Ectodermal cell (in vitro differentiated cells): ENCODE data around the gene USH1G.
"Not testable (repeated sequence)": the region's sequence is repeated elsewhere in the genome, so short reads cannot be mapped to it uniquely, and the experiment has no call there.

Source experiments
- H3K27ac ChIP-seq: 2 replicates; pipeline ENCODE4 v1.7.0; 2013; ENCODE audit warnings: mild to moderate bottlenecking, low read depth, low read length; ENCODE audit not compliant: insufficient read depth, poor library complexity, severe bottlenecking
- H3K27me3 ChIP-seq: 2 replicates; pipeline ENCODE4 v1.7.0; 2013; ENCODE audit warnings: mild to moderate bottlenecking, low read length; ENCODE audit not compliant: insufficient read depth, control insufficient read depth, poor library complexity, severe bottlenecking
- H3K36me3 ChIP-seq: one replicate; pipeline ENCODE4 v1.7.0; 2013; ENCODE audit warnings: low read length; ENCODE audit not compliant: control insufficient read depth, insufficient read depth
- H3K4me1 ChIP-seq: one replicate; pipeline ENCODE4 v1.7.0; 2013; ENCODE audit warnings: low read length; ENCODE audit not compliant: control insufficient read depth, insufficient read depth
- H3K4me3 ChIP-seq: 2 replicates; pipeline ENCODE4 v1.7.0; 2013; ENCODE audit warnings: low read depth, low read length, control low read depth; ENCODE audit not compliant: insufficient read depth
- H3K9me3 ChIP-seq: 2 replicates; pipeline ENCODE4 v1.7.0; 2013; ENCODE audit warnings: mild to moderate bottlenecking, low read length, moderate library complexity; ENCODE audit not compliant: control insufficient read depth
- WGBS, 2 experiments: methylation state at CpG; one replicate each; pipeline ENCODE4 v1.1.7; 2013; ENCODE audit warnings: missing lambda C conversion rate in 2 of 2; 5-methylcytosine and 5-hydroxymethylcytosine counted together

Gene USH1G

GRCh38 chr17:74874615-74875037, 48.4 kb downstream of the USH1G start:
- no peak overlapping the region for H3K27ac ChIP-seq
- no peak overlapping the region for H3K4me3 ChIP-seq
- no peaks in the 10 kb centered on the region for H3K36me3 ChIP-seq
- no peaks in the 10 kb centered on the region for H3K9me3 ChIP-seq
- 89 to 93% methylated on average over 4 to 5 of the region's 5 CpGs for WGBS, 2 experiments
- H3K27me3 ChIP-seq = peaks cover 6% of the 10 kb centered on the region
- peaks cover 6% of the 10 kb centered on the region for H3K4me1 ChIP-seq

GRCh38 chr17:74873874-74874614, 49.0 kb downstream of the USH1G start:
- Histone ChIP-seq H3K27ac (peak overlapping the region; percentile 56), H3K4me3 (peak overlapping the region; percentile 72), H3K9me3 (no peaks in the 10 kb centered on the region), H3K36me3 (no peaks in the 10 kb centered on the region), H3K4me1 (peaks cover 6% of the 10 kb centered on the region), H3K27me3 (peaks cover 6% of the 10 kb centered on the region)
- WGBS, 2 experiments = 61 to 63% methylated on average over 5 to 6 of the region's 6 CpGs

GRCh38 chr17:74873037-74873873, 49.8 kb downstream of the USH1G start:
- Histone ChIP-seq H3K27ac (peak overlapping the region; percentile 56), H3K9me3 (no peaks in the 10 kb centered on the region)

GRCh38 chr17:74872313-74873036, 50.6 kb downstream of the USH1G start, which contains the start of gene FDXR:
FDXR (minus strand) TSS chr17:74872994; CDS start chr17:74872944, 50 bp downstream.
- Histone ChIP-seq H3K27me3 (peaks cover 6% of the 10 kb centered on the region), H3K4me3 (peak within 1 kb of the TSS; percentile 72), H3K27ac (peak within 1 kb of the TSS; percentile 56), H3K9me3 (no peaks in the 10 kb centered on the region), H3K36me3 (no peaks in the 10 kb centered on the region), H3K4me1 (peaks cover 6% of the 10 kb centered on the region)
- WGBS, 2 experiments = 4 to 5% methylated on average over 38 of the region's 38 CpGs

More at GRCh38 chr17:74873037-74873873, 49.8 kb downstream of the USH1G start:
- 0% methylated on average over 54 to 55 of the region's 55 CpGs for WGBS, 2 experiments
- peaks cover 6% of the 10 kb centered on the region for H3K27me3 ChIP-seq
- H3K36me3 ChIP-seq = no peaks in the 10 kb centered on the region
- H3K4me3 ChIP-seq = peak overlapping the region; percentile 72
- H3K4me1 ChIP-seq = peaks cover 6% of the 10 kb centered on the region

GRCh38 chr17:74871356-74872076, 51.5 kb downstream of the USH1G start:
- Histone ChIP-seq H3K9me3 (no peaks in the 10 kb centered on the region), H3K27ac (no peak overlapping the region), H3K36me3 (no peaks in the 10 kb centered on the region), H3K4me3 (peak overlapping the region; percentile 72), H3K27me3 (peaks cover 6% of the 10 kb centered on the region), H3K4me1 (peaks cover 6% of the 10 kb centered on the region)
- WGBS, 2 experiments = 78 to 88% methylated on average over 11 of the region's 11 CpGs

GRCh38 chr17:74870512-74870911, 52.5 kb downstream of the USH1G start:
- Histone ChIP-seq H3K9me3 (no peaks in the 10 kb centered on the region), H3K4me1 (peaks cover 6% of the 10 kb centered on the region), H3K4me3 (no peak overlapping the region), H3K36me3 (no peaks in the 10 kb centered on the region), H3K27me3 (peaks cover 6% of the 10 kb centered on the region), H3K27ac (no peak overlapping the region)
- 93% methylated on average over 3 of the region's 3 CpGs for WGBS, 2 experiments

GRCh38 chr17:74870028-74870427, 53.0 kb downstream of the USH1G start:
- not testable (repeated sequence) for H3K4me3 ChIP-seq, H3K9me3 ChIP-seq, H3K27ac ChIP-seq, H3K36me3 ChIP-seq, H3K27me3 ChIP-seq, H3K4me1 ChIP-seq
- 89% methylated on average over 9 of the region's 9 CpGs for WGBS, 2 experiments

- H3K9me3 ChIP-seq = no peaks in the 10 kb centered on the region
- H3K27ac ChIP-seq = no peak overlapping the region
- no peaks in the 10 kb centered on the region for H3K36me3 ChIP-seq
- no peak overlapping the region for H3K4me3 ChIP-seq
- WGBS, 2 experiments = 93 to 94% methylated on average over 6 of the region's 6 CpGs
- H3K4me1 ChIP-seq = peaks cover 6% of the 10 kb centered on the region
- peaks cover 6% of the 10 kb centered on the region for H3K27me3 ChIP-seq
These were observed 54.2 kb downstream of the USH1G start for GRCh38 chr17:74868908-74869255.

- no peak overlapping the region for H3K27ac ChIP-seq
- H3K4me1 ChIP-seq = peaks cover 6% of the 10 kb centered on the region
- H3K27me3 ChIP-seq = peaks cover 6% of the 10 kb centered on the region
- H3K4me3 ChIP-seq = no peak overlapping the region
- no peaks in the 10 kb centered on the region for H3K36me3 ChIP-seq
- H3K9me3 ChIP-seq = no peaks in the 10 kb centered on the region
- WGBS, 2 experiments = 90 to 92% methylated on average over 12 of the region's 12 CpGs
These were observed 54.7 kb downstream of the USH1G start for GRCh38 chr17:74868251-74868907.
